Caki2 (cell line): ENCODE results near the gene KIF1C. TPM values are rescaled to one million over a fixed set of nuclear protein-coding genes. Genes with fewer than 3 reads are reported as not detected.

ENCODE experiments used
- DNase-seq: peaks from one replicate; pipeline ENCODE4 v3.0.0-alpha.2; 2015; ENCODE audit warnings: low read depth
- in situ Hi-C: cut with HindIII; loops from 2 replicates; pipeline ENCODE4 v1.10.0; 2016; ENCODE audit warnings: low sequenced_read_pairs, low pct_unique_long_range_greater_than_20kb, mixed read lengths
- total RNA-seq: library from RNA; depleted of rRNA; stranded (reverse); fragments of >200 nt; shearing (Covaris generic); gene quantifications from 2 replicates; pipeline ENCODE4 v1.2.3, GENCODE V29; 2014; ENCODE audit warnings: low replicate concordance; rRNA removed

The KIF1C gene
- total RNA-seq, result 14.1 and 44.0 TPM in 2 replicates

DNA sequence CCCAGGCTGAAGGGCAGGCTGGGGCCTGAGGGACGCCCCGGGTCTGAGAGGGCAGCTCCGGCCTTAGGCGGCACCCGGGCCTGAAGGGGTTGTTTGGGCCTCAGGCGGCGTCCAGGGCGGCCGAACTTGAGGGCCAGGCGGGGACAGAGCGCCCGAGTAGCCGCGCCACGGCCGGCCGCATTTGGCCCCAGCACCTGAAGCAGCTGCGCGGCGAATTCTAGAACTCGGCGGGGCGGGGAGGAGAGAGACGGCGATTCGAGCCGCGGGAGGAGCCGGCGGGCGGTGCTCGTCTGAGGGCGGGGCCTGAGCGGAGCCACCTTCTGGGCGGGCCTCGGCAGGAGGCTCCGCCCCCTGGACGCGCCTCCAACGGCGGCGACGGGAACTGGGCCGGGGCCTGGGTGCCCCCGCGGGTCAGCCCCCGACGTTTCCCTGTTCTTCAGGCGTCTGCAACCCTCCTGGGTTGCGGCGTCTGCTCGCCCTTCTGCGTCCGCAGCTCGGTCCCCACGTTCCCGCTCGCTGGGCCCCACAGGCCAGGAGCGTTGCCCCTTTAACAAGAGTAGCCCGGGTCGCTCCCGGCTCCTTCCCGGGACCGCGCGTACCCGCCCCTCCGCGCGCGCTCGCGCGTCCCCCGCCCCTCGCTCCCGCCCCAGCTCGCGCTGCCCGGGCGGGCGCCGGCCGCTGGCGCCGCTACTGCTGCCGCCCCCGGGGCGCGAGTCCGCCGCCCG is at the start of gene KIF1C, which contains the start of gene INCA1:
Gene KIF1C (plus strand): TSS at position 649 of the 725 bp plus-strand sequence. CDS start 2,297 bp downstream, outside the sequence.
Gene INCA1 (minus strand): TSS at position 221 of the 725 bp plus-strand sequence. CDS start 3,085 bp downstream, outside the sequence.
- peak; percentile 89 for DNase-seq
- in situ Hi-C loops, result no loop called here

DNA sequence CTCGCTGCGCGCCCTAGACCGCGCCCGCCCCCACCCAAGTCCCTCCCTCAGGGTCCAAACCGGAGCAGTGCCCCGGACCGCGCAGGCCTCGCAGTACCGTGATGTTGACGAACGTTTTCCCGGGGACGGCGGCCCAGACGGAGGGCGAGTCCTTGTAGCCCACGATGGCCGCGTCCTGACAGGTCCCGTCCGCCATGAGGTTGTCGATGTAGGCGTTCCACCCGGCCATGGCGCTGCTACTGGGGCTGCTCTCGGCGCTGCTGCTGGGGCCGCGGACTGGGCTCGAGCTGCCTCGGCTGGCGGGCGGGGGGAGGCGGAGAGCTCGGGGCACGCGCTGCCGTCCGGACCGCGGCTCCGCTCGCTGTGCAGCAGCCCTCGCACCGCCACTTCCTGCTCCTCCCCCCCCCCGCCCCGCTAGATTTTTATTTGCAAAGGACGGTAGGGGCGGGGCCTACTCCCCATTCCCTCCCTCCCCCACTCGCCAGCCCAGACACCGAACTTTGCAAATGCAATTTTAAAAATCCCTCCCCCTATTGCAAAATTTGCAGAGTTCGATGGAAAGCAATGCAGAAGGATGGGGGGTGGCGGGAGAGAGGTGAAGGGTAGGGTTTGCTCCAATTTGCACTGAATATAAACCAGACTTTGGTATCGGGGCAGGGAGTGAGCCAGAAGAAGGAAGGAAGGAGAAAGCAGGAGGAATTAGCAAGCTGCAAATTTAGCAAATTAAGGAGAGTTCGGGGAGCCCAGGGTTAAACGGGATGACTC is 49.4 kb upstream of the KIF1C start, which contains the start of gene PFN1:
Gene PFN1 (minus strand): TSS at position 365 of the 765 bp plus-strand sequence. CDS start 136 bp downstream, at position 229.
- peak; percentile 87 for DNase-seq
- in situ Hi-C loops, result no loop called here

DNA sequence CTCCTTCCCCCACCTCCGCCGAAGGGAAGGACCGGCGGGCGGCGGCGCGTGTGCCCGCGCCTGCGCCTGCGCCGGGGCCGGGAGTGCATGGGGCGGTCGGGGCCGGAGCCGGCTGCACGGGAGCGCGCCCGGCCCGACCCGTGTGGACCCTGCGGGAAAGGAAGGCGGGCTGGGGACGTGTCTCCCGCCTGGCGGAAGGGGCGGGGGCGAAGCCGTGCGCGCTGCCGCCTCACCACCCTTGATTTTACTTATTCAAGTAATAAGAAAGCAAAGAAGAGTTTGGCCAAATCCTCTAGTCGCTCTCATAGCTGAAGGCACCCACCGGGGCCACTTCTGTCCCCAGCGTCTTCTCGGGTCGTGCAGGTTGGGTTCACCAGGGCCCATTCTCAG is 48.8 kb upstream of the KIF1C start:
- in situ Hi-C loops, result no loop called here
- DNase-seq, result peak; percentile 95

DNA sequence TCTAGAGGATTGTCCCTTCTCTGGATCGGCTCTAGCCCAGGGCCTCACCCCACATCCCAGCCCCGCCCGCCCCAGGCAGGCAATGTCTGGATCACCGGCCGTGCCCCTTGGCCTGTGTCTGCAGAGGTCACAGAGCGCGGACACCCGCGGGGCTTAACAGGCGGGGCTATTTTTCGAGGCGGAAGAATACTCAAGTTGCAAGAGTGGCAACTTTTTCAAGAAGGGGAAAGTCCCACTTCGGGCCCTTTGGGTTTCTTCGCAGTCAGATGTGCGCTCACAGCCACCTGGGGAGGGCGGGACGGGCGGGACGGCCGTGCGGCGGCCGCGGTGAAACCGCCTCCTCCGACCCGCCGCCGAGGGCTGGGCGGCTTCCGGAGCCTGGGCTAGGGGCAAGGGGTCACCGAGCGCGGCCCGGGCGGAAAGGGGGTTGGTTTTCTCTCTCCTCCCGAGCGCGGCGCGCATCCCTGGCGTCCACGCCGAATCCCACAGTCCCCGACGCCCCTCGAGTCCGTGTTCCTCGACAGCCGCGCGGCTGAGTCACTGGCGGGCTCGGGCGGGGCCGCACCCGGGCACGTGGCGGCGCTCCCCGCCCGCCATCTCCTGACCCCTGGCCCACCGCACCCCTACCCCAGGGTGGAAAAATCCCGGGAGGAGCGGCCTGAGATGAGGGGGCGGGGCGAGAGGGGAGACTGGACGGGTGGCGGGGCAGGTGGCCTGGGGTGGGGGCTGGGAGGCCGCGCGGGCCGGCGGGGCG is 48.3 kb upstream of the KIF1C start:
- peak; percentile 83 for DNase-seq
- in situ Hi-C loops, result no loop called here

DNA sequence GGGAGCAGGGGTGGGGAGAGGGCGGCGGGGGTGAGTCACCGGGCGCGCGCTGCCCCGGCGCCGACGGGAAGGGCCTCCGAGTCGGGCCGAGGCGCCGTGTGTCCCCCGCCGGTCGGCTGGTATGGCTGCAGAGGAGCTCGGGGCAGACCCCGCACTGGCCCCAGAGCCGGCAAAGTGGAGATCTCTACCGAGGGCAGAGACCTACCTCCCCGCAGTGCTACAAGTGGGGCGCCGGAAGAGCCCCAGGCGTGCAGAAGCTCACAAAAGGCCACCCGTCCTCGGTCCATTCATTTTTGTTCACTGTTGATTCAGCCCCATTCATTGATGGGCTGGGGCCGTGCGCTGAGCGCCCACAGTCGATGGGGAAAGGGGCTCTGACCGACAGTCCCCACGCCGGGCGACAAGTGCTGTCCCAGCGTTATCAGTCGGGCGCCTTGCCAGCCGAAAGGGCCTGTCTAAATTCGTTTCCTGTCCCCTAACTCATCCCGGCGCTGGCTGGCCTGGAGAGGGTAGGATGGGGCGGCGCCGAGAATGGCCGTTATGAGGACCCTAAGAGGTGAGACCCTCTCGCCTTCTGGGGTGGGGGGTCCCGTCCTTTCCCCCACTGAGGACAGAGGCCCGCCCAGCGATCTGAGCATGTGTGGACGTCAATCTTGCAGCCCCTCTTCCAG is 47.5 kb upstream of the KIF1C start:
- in situ Hi-C loops, result no loop called here
- DNase-seq, result peak; percentile 51

DNA sequence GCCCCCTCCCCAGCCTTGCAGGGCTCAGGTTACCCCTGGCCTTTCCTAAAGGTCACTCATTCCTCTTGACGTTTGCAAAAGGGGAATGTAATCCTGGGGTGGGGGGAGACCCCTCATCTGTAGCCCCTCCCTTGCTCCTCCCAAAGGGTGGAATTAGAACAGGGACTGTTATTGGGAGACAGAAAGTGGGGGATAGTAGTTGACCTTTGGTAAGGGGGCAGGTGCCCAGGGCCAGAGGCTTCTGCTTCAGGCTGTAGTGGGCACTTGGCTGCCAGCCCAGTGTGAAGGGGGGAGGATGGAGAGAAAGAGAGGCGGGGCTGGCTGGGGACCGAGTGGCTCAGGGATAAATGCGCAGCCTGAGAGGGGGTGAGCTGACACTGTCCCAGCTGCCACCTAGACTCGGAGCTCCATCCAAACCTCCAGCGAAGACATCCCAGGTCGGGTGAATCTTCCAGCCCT is 47.0 kb upstream of the KIF1C start, which contains the start of gene ENO3:
Gene ENO3 (plus strand): TSS at position 374 of the 459 bp plus-strand sequence. CDS start 711 bp downstream, outside the sequence.
- in situ Hi-C loops, result no loop called here
- no peak for DNase-seq

DNA sequence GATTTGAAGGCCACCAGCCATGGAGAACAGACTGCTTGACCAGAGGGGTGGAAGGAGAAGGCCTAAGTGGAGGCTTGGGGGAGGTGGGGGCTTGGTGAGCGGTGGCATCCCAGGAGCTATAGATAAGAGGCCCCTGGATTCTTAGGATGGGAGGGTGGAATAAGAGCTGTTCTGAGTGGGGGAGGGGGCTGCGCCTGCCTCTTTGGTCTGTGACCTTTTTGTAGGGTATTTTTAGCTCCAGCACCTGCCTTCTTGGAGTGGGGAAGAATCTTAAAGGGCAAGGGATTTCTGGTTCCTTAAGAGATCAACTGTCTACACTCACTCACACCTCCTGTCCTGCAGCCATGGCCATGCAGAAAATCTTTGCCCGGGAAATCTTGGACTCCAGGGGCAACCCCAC is 46.3 kb upstream of the KIF1C start:
- no peak for DNase-seq
- in situ Hi-C loops, result no loop called here

DNA sequence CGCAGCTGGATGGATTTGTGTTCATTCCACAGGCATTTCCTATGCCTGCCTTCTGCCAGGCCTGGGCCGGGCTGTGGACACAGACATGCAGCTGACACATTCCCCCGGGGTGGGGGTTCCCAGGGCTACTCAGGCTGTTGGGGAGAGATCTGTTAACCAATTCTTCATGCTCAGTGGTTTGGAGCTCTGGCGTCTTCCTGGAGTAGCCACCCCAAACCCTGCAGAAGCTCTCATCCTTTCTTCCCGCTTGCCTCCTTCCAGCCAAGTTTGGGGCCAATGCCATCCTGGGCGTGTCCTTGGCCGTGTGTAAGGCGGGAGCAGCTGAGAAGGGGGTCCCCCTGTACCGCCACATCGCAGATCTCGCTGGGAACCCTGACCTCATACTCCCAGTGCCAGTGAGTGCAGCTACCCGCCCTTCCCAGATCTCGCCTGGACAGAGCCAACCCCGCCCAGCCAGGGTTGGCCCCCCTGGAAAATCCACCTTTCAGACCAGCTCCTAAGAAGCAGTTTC is 44.2 kb upstream of the KIF1C start:
- DNase-seq, result peak; percentile 58
- in situ Hi-C loops, result no loop called here

DNA sequence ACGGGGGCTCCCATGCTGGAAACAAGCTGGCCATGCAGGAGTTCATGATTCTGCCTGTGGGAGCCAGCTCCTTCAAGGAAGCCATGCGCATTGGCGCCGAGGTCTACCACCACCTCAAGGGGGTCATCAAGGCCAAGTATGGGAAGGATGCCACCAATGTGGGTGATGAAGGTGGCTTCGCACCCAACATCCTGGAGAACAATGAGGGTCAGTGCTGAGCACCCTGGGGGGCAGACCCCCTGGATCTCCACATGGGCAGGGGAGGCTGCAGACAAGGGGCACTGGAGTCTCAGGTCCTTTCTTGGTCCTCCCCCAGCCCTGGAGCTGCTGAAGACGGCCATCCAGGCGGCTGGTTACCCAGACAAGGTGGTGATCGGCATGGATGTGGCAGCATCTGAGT is 42.7 kb upstream of the KIF1C start:
- in situ Hi-C loops, result no loop called here
- no peak for DNase-seq

DNA sequence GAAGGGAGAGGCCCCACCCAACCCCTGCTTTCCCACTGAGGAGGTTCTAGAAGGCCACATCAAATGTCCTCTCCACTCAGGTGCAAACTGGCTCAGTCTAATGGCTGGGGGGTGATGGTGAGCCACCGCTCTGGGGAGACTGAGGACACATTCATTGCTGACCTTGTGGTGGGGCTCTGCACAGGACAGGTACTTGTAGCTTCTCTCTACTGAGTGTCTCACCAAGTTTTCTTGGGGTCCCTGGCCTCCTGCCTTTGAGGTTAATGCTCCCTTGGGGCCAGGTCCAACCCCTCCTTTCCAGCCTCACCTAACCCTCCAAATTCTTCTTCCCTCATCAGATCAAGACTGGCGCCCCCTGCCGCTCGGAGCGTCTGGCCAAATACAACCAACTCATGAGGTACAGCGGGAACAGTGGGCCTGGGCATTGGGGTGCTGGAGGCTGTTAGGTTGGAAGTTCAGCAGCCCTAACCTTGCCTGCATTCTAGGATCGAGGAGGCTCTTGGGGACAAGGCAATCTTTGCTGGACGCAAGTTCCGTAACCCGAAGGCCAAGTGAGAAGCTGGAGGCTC is 41.2 kb upstream of the KIF1C start:
- DNase-seq, result no peak
- in situ Hi-C loops, result no loop called here

DNA sequence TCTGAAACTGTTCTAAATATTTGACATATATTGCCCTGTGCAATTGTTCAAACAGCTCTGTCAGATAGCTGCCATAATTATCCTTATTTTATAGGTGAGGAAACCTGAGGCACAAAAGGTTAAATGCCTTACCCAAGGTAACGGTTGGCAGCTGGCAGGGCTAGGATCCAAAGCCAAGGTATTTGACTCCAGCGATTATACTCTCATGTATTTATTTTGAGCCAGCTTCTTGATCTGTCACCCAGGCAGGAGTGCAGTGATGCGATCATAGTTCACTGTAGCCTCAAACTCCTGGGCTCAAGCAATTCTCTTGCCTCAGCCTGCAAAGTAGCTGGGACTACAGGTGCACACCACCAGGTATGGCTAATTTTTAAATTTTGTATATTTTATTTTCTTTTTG is 39.6 kb upstream of the KIF1C start:
- in situ Hi-C loops, result no loop called here
- no peak for DNase-seq

DNA sequence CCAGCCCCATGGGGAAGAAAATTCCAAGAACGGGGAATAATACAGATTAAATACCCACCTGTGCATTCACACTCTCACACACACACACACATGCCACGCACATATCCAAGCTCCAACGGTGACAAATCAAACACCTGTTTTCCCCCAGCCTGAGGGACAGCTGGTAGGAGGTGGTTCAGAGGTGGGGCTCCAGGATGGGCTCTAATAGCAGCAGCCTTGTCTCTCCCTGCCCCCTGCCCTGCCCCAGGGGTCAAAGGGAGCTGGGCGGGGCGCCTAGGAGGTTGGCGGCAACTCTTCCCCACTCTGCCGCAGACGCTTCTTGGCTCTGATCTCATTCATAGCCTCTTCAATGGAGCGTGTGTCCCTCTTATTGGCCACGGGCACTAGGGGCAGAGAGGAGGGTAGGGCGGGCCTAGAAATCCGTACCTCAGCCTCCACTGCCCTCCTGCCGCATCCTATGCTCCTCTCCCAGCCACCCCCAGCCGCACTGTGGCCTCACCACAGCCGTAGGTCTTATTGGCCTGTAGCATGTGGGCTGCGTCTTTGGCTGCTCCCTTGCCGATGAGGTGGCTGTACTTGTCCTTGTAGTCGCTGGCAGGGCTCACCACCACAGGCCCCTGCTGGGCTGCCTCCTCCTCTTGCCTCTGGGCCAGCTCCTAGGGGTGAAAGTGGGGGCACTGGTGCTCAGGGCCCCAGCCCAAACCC is 38.3 kb upstream of the KIF1C start:
- in situ Hi-C loops, result no loop called here

DNA sequence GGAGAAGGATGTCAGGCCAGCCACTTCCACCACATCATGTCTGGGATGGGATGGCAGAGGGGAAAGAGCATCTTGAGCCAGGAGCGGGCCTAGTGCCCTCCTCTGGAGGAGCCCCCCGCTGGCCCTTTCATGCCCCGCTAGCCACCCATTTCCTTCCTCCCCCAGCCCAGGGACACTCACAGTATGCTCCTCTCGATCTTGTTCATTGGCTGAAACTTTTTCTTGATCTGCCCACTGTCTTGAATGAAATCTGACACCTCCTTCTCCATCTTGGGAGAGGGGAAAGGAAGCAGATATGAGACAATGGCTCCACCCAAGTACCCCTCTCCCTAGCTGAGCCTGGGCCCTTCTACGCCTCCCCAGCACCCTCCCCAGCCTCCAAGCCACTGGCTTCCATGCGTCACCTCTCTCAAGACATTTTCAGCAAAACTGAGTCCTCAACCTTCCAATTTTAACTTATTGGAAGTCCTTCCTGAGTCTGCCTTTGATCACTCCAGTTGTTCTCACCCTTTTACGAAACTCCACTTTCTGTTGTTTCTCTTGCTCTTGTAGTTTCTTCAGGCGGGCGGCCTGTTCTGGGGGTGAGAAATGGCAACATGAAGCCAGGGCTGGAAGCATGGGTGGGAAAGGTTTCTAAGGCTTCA is 37.3 kb upstream of the KIF1C start:
- in situ Hi-C loops, result no loop called here
- DNase-seq, result peak; percentile 48

More for the DNA sequence above, 38.3 kb upstream of the KIF1C start:
- no peak for DNase-seq

DNA sequence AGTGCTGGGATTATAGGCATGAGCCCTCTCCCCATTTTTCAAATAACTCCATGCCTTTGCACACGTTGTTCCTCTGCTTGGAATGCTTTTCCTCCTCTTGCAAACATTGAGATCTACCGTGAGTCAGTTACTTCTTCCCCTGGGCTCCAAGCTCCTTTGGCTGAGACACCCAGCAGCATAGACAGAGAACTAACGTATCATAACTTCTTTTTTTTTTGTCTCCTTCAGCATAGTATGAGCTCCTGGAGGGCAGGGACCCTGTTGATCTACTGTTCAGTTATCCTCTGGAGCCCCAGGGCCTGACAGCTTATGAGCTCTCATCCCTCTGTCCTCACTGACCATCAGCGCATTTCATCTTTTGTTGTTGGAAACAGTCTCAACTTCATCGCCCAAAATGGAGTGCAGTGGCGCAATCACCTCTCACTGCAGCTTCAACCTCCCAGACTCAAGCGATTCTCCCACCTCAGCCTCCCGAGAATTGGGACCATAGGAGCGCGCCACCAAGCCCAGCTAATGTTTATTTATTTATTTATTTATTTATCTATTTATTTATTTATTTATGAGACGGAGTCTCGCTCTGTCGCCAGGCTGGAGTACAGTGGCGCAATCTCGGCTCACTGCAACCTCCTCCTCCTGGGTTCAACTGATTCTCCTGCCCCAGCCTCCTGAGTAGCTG is 32.3 kb upstream of the KIF1C start:
- DNase-seq, result no peak
- in situ Hi-C loops, result no loop called here

DNA sequence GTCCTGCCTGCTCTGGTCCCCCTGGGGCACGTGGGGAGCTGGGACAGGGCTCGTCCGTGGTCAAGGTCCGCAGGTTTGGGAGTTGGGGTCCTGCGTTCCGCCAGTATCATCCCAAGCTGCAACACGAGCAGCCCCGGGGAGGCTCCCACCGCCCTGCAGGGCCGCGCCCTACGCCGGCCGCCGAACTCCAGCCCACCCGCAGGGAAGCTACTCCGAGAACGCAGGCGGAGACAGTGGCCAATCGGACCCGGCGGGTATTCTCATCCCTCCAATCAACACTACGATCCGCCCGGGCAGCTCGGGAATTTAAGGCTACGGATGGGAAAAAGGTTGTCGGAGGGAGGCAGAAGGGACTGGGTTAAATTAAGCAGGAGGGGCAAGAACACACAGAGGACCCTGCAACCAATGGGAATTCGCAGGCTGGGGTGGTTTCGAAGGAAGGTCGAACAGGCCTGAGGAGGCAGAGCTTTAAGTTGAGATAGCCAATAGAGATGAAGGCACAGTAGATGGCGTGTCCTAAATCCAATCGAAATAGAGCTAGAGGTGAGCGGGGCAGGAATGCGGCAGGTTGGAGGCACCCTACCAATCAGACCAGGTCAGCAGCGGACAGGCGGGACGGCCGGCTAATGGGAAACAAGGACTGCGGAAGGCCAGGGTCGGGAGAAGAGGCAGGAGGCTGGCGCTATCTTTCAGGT is 30.8 kb upstream of the KIF1C start:
- DNase-seq, result peak; percentile 99
- in situ Hi-C loops, result no loop called here
